Liver (tissue), 9 donors: ENCODE measurements around the gene S100A2. TPM values are rescaled to one million over a fixed set of nuclear protein-coding genes. Genes with fewer than 3 reads are reported as not detected.
A peak's percentile ranks its signal among the peaks of the same experiment; 100 is the strongest.

ENCODE experiments used
- DNase-seq: peaks from one replicate; pipeline ENCODE4 v3.0.0-alpha.2; 2017; ENCODE audit warnings: low spot score
- H3K27ac ChIP-seq, 2 donors: one replicate each; pipeline ENCODE4 v1.7.0; 2013; ENCODE audit warnings: inconsistent platforms in 2 of 2, low read length in 2 of 2, control low read depth in 1 of 2, low read depth in 1 of 2, mild to moderate bottlenecking in 1 of 2
- H3K27me3 ChIP-seq, 4 donors: one replicate each; pipeline versions ENCODE4 v1.6.1 to v1.7.0; 2013; ENCODE audit warnings: low read length in 3 of 4, inconsistent platforms in 1 of 4, mild to moderate bottlenecking in 1 of 4, moderate library complexity in 1 of 4; ENCODE audit not compliant: control insufficient read depth in 4 of 4, insufficient read depth in 4 of 4
- H3K36me3 ChIP-seq, 4 donors: one replicate each; pipeline versions ENCODE4 v1.6.1 to v1.7.0; 2013; ENCODE audit warnings: low read length in 3 of 4, mild to moderate bottlenecking in 3 of 4, low read depth in 1 of 4, moderate library complexity in 1 of 4; ENCODE audit not compliant: control insufficient read depth in 4 of 4, insufficient read depth in 3 of 4
- H3K4me1 ChIP-seq, 4 donors: one replicate each; pipeline versions ENCODE4 v1.6.1 to v1.7.0; 2013; ENCODE audit warnings: low read length in 3 of 4, mild to moderate bottlenecking in 3 of 4, moderate library complexity in 1 of 4; ENCODE audit not compliant: control insufficient read depth in 4 of 4, insufficient read depth in 4 of 4
- H3K4me3 ChIP-seq, 3 donors: one replicate each; pipeline versions ENCODE4 v1.6.1 to v1.7.0; 2013; ENCODE audit warnings: low read length in 3 of 3, control low read depth in 1 of 3, low read depth in 1 of 3, mild to moderate bottlenecking in 1 of 3
- H3K9ac ChIP-seq, 2 donors: one replicate each; pipeline ENCODE4 v1.7.0; 2013; ENCODE audit warnings: low read length in 2 of 2, mild to moderate bottlenecking in 2 of 2, moderate library complexity in 2 of 2, control low read depth in 1 of 2, low read depth in 1 of 2
- H3K9me3 ChIP-seq, 4 donors: one replicate each; pipeline versions ENCODE4 v1.6.1 to v1.7.0; 2013; ENCODE audit warnings: low read length in 3 of 4; ENCODE audit not compliant: control insufficient read depth in 4 of 4
- EGR1 ChIP-seq, 2 donors: IDR thresholded peaks; 2 replicates each; pipeline ENCODE4 v1.6.1; 2016 to 2018; ENCODE audit warnings: antibody characterized with exemption in 2 of 2, low read depth in 2 of 2
- FOXA1 ChIP-seq: IDR thresholded peaks from 2 replicates; pipeline ENCODE4 v1.6.1; 2016; ENCODE audit warnings: antibody characterized with exemption
- FOXA2 ChIP-seq: IDR thresholded peaks from 2 replicates; pipeline ENCODE4 v1.6.1; 2016; ENCODE audit warnings: antibody characterized with exemption
- GABPA ChIP-seq, 2 donors: IDR thresholded peaks in 1 of 2; conservative IDR thresholded peaks in 1 of 2; 2 replicates each; pipeline ENCODE4 v1.6.1; 2016; ENCODE audit warnings: antibody characterized with exemption in 2 of 2, mild to moderate bottlenecking in 1 of 2, moderate library complexity in 1 of 2
- HNF4G ChIP-seq: IDR thresholded peaks from 2 replicates; pipeline ENCODE4 v1.6.1; 2016; ENCODE audit warnings: antibody characterized with exemption
- JUND ChIP-seq, 2 donors: IDR thresholded peaks; 2 replicates each; pipeline ENCODE4 v1.6.1; 2016; ENCODE audit warnings: antibody characterized with exemption in 2 of 2
- MAX ChIP-seq: IDR thresholded peaks from 2 replicates; pipeline ENCODE4 v1.6.1; 2016; ENCODE audit warnings: antibody characterized with exemption
- NR2F2 ChIP-seq: IDR thresholded peaks from 2 replicates; pipeline ENCODE4 v1.6.1; 2016; ENCODE audit warnings: antibody characterized with exemption
- RAD21 ChIP-seq, 2 donors: IDR thresholded peaks; 2 replicates each; pipeline ENCODE4 v1.6.1; 2016; ENCODE audit warnings: antibody characterized with exemption in 2 of 2, mild to moderate bottlenecking in 2 of 2
- RXRA ChIP-seq, 2 donors: IDR thresholded peaks; 2 replicates each; pipeline ENCODE4 v1.6.1; 2017 to 2018; ENCODE audit warnings: antibody characterized with exemption in 2 of 2, mild to moderate bottlenecking in 1 of 2
- SP1 ChIP-seq: IDR thresholded peaks from 2 replicates; pipeline ENCODE4 v1.6.1; 2018; ENCODE audit warnings: antibody characterized with exemption, mild to moderate bottlenecking
- WGBS: extraction: QIAGEN DNeasy Blood & Tissue Kit; methylation state at CpG from one replicate; pipeline ENCODE4 v1.1.7; 2013; 5-methylcytosine and 5-hydroxymethylcytosine counted together
- polyA plus RNA-seq, 2 donors: library from polyadenylated mRNA; stranded (reverse) in 1 of 2; unstranded in 1 of 2; fragments of 200-250 nt in 1 of 2; fragments of >200 nt in 1 of 2; fragmentation: Nextera tagmentation in 1 of 2; extraction: Ambion mirVana in 1 of 2; gene quantifications; one replicate each; pipeline versions ENCODE4 v1.2.1 to v1.2.3, GENCODE V29; 2013 to 2015
- total RNA-seq, 2 donors: library from RNA; depleted of rRNA; stranded (reverse); fragments of >200 nt; gene quantifications; one replicate each; pipeline ENCODE4 v1.2.3, GENCODE V29; 2014
- TF ChIP-seq, protein P1 (sequence below): IDR thresholded peaks from 2 replicates; pipeline ENCODE4 v1.6.1; 2016; ENCODE audit warnings: antibody characterized with exemption
- donor health status: healthy.
- donor health status: healthy.
- donor health status: healthy.
- donor health status: healthy.
- donor health status: healthy.

S100A2 gene
- total and polyA plus RNA-seq, 4 donors = 0.22 to 0.67 TPM; not detected in 2

DNA sequence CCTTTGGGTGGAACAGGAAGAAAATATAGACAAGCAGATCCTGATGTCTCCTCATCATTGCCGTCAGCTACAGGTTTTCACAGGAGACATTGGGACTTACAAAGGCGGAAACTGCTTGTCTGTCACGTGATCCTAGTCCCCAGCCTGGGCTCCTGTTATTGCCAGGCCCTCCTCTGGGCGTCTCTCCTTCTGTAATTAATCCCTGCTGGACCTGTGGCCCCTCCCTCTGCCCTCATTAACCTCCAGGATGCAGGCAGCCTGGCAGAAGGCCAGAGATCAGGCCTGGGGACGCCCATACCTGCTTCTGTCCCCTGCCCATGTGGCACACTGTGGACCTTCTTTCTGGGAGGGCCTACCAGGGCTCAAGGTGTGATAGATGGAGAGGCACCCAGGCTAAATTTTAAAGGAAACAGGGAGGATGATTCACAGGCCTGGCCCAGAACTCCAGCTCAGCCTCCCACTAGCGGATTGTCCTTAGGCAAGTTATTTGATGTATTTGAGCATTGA lies 27.3 kb downstream of the S100A2 start:
- WGBS = 82% methylated on average over 6 of the region's 6 CpGs
- Histone ChIP-seq H3K27me3 (no peaks in the 10 kb centered on the region), H3K9ac (no peak overlapping the region), H3K4me3 (no peak overlapping the region), H3K36me3 (no peaks in the 10 kb centered on the region), H3K9me3 (no peaks in the 10 kb centered on the region), H3K27ac (no peak overlapping the region), H3K4me1 (peaks cover 0 to 4% (median 2%) of the 10 kb centered on the region in 4 donors)
- TF ChIP-seq SP1 (no peak), MAX (no peak), HNF4G (no peak), FOXA2 (no peak), NR2F2 (no peak), GABPA (IDR thresholded peaks at IDR 0.05 in 1 of 2, conservative IDR thresholded peaks at IDR 0.05 in 1 of 2) (no peak)
- TF ChIP-seq, protein P1, sequence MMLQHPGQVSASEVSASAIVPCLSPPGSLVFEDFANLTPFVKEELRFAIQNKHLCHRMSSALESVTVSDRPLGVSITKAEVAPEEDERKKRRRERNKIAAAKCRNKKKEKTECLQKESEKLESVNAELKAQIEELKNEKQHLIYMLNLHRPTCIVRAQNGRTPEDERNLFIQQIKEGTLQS = no peak
- no peak for DNase-seq

DNA sequence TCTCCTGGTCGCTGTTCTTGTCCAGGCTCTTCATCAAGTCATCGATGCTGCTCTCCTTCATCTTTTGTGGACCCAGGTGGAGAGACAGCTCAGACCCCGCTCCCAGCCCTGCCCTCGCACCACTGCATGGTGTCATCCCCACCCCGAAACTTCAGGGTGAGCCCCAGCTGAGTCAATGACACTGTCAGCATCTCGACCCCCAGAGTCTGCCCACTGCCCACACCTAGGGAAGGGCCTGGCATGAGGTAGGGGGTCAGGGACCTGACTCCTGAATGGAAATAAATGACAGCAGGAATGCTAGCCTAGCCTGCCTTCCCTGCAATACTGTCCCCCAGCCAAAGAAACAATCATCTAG lies 28.3 kb downstream of the S100A2 start:
- TF ChIP-seq FOXA2 (no peak), RXRA (IDR thresholded peaks at IDR 0.05) (no peak), EGR1 (IDR thresholded peaks at IDR 0.05; ENCODE audit: low read depth in 2 of 2) (no peak)
- H3K9ac ChIP-seq = no peak overlapping the region
- DNase-seq = no peak
- H3K9me3 ChIP-seq = no peaks in the 10 kb centered on the region
- H3K4me3 ChIP-seq = no peak overlapping the region
- H3K4me1 ChIP-seq = peaks cover 0 to 4% (median 2%) of the 10 kb centered on the region in 4 donors
- peaks cover 0 to 2% (median 0%) of the 10 kb centered on the region in 4 donors for H3K27me3 ChIP-seq
- H3K27ac ChIP-seq = no peak overlapping the region
- H3K36me3 ChIP-seq = no peaks in the 10 kb centered on the region
- WGBS = 96% methylated on average over 6 of the region's 6 CpGs

DNA sequence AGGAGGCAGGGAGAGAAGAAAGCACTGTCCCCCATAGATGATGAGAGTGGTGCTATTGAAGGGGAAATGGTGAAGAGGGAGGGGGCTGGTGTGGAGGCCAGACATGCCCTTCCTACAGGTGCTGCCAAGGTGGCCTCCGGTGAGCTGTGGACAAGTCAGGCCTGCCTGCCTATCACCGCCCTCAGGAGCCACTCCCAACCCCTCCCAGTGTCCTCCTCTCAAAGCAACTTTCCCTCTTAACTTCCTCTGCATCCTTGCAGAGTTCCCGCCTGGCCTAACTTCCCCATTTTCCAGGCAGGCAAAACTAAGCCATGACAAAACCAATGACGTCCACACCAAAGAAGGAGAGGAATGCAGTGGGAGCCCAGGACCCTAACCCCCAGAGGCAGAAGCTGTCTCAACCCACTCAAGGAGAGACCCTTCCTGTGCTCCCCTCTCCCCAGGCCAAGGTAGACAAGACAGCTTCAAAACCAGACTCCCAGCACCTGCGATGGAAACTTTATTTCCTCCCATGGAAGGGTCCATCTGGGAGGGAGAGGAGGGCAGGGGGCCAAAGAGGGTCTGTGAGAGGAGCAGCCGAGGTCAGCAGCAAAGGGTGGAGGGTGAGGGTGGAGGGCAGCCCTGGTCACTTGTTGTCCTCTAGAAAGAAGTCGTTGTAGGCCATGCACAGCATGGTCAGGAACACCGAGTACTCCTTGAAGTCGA lies 28.8 kb downstream of the S100A2 start:
- DNase-seq = no peak
- Histone ChIP-seq H3K9me3 (no peaks in the 10 kb centered on the region), H3K4me1 (peaks cover 0 to 4% (median 2%) of the 10 kb centered on the region in 4 donors), H3K27ac (peak overlapping the region; percentile 13 to 70), H3K36me3 (no peaks in the 10 kb centered on the region), H3K9ac (no peak overlapping the region), H3K4me3 (no peak overlapping the region), H3K27me3 (peaks cover 0 to 2% (median under 1%) of the 10 kb centered on the region in 4 donors)
- no peak for TF ChIP-seq RXRA (IDR thresholded peaks at IDR 0.05)
- TF ChIP-seq, protein P1 = no peak
- no peak for TF ChIP-seq JUND (IDR thresholded peaks at IDR 0.05)
- TF ChIP-seq HNF4G = no peak
- no peak for TF ChIP-seq RAD21 (IDR thresholded peaks at IDR 0.05)
- 85% methylated on average over 9 of the region's 9 CpGs for WGBS

- Histone ChIP-seq H3K4me3 (peak overlapping the region in 1 of 3 donors; percentile 32), H3K27ac (peak overlapping the region; percentile 74 to 87), H3K36me3 (no peaks in the 10 kb centered on the region), H3K27me3 (peaks cover 0 to 6% (median 4%) of the 10 kb centered on the region in 4 donors), H3K9me3 (no peaks in the 10 kb centered on the region), H3K4me1 (peaks cover 0 to 4% (median 2%) of the 10 kb centered on the region in 4 donors), H3K9ac (peak overlapping the region in 1 of 2 donors; percentile 0)
- no peak for TF ChIP-seq FOXA1
- peak; percentile 52 for TF ChIP-seq NR2F2
- DNase-seq = peak; percentile 56
- 3% methylated on average over 38 of the region's 38 CpGs for WGBS
These were observed 29.5 kb downstream of the S100A2 start for GRCh38 chr1:153536012-153536670.
